ENCODE data around the gene NUDT3. TPM values are rescaled to one million over a fixed set of nuclear protein-coding genes. Genes with fewer than 3 reads are reported as not detected.
A peak's percentile ranks its signal among the peaks of the same experiment; 100 is the strongest.

Gene NUDT3
- total and polyA plus RNA-seq, 2 experiments from 2014 or later = 12.1 to 31.1 TPM

DNA sequence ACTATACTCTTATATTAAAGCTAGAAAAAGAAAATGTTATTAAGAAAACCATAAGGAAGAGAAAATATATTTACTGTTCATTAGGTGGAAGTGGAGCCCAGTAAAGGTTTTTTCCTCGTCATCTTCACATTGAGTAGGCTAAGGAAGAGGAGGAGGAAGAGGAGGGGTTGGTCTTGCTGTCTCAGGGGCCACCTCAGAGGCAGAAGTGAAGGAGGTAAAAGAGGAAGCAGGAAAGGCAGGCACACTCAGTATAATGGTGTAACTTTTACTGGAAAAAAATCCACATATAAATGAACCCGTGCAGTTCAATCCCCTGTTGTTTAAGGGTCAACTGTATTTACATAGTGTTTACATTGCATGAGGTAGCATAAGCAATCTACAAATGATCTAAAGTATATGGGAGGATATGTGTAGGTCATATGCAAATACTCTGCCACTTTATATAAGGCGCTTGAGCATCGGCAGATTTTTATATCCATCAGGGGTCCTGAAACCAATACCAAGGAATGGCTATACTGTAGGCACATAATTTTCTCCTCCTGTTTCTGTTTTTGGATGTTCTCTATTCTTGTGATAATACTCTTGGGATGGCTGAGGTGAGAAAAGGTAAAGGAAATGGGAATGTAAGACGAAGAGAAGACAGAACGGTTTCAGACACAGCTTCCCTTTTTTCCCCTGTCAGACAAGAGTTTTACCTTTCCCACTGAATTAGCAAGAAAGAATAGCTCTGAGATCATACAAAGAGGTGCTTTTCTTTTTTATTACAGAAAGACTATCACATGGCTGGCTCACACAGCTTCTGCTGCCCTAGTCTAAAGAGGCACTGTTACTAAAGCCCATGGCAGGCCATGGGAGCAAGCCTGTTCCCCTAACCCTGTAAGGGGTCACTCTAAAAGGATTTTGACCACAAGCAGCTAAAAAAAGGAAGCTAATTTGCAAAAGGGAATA lies 59.9 kb downstream of the NUDT3 start:
- Histone ChIP-seq H3K4me3 (no peak overlapping the region), H3K79me2 (replicated peaks; ENCODE audit: insufficient read depth) (peaks cover 7% of the 10 kb centered on the region; the same call in 1 of the 2 replicates), H3K27me3 (ENCODE audit: insufficient read depth) (no peaks in the 10 kb centered on the region), H3K9me2 (ENCODE audit: insufficient read depth) (no peaks in the 10 kb centered on the region), H3F3A (replicated peaks; ENCODE audit: low read depth) (no peaks in the 10 kb centered on the region), H4K20me1 (replicated peaks; ENCODE audit: insufficient read depth) (peaks cover 7% of the 10 kb centered on the region), H2AFZ (no peak overlapping the region), H3K27ac (ENCODE audit: low read depth) (no peak overlapping the region; the same call in none of the 2 replicates), H3K4me2 (no peak overlapping the region), H3K36me3 (ENCODE audit: insufficient read depth) (no peaks in the 10 kb centered on the region), H3K4me1 (ENCODE audit: insufficient read depth) (peaks cover 1% of the 10 kb centered on the region; the same call in 1 of the 2 replicates)
- Mint-ChIP-seq H3K27me3 (ENCODE audit: insufficient read depth, low read depth, poor library complexity) (peaks cover 1% of the 10 kb centered on the region), H3K27ac (peak overlapping the region; percentile 24; the same call in 1 of the 2 replicates), H3K36me3 (ENCODE audit: low read depth) (peaks cover 16% of the 10 kb centered on the region), H3K9me3 (no peaks in the 10 kb centered on the region), H3K4me1 (peaks cover 14% of the 10 kb centered on the region), H3K4me3 (no peak overlapping the region)
- ATAC-seq (no peak), DNase-seq (ENCODE audit: low spot score) (no peak)
- TF ChIP-seq POLR2AphosphoS5 (IDR thresholded peaks at IDR 0.05; ENCODE audit: low read depth) = no peak
- no peak for TF ChIP-seq ZNF331 (CRISPR knock-in tag; IDR thresholded peaks at IDR 0.05; ENCODE audit: low read depth)
- TF ChIP-seq CREB1 (CRISPR knock-in tag; IDR thresholded peaks at IDR 0.05; ENCODE audit: low read depth) = no peak
- TF ChIP-seq JUNB (IDR thresholded peaks at IDR 0.05; ENCODE audit: unreplicated experiment) = no peak
- TF ChIP-seq, protein P1, sequence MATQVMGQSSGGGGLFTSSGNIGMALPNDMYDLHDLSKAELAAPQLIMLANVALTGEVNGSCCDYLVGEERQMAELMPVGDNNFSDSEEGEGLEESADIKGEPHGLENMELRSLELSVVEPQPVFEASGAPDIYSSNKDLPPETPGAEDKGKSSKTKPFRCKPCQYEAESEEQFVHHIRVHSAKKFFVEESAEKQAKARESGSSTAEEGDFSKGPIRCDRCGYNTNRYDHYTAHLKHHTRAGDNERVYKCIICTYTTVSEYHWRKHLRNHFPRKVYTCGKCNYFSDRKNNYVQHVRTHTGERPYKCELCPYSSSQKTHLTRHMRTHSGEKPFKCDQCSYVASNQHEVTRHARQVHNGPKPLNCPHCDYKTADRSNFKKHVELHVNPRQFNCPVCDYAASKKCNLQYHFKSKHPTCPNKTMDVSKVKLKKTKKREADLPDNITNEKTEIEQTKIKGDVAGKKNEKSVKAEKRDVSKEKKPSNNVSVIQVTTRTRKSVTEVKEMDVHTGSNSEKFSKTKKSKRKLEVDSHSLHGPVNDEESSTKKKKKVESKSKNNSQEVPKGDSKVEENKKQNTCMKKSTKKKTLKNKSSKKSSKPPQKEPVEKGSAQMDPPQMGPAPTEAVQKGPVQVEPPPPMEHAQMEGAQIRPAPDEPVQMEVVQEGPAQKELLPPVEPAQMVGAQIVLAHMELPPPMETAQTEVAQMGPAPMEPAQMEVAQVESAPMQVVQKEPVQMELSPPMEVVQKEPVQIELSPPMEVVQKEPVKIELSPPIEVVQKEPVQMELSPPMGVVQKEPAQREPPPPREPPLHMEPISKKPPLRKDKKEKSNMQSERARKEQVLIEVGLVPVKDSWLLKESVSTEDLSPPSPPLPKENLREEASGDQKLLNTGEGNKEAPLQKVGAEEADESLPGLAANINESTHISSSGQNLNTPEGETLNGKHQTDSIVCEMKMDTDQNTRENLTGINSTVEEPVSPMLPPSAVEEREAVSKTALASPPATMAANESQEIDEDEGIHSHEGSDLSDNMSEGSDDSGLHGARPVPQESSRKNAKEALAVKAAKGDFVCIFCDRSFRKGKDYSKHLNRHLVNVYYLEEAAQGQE (IDR thresholded peaks at IDR 0.05; ENCODE audit: unreplicated experiment) = no peak
- no peak for TF ChIP-seq EZH2 (IDR thresholded peaks at IDR 0.05; ENCODE audit: low read depth, unreplicated experiment)
- TF ChIP-seq, protein P2, sequence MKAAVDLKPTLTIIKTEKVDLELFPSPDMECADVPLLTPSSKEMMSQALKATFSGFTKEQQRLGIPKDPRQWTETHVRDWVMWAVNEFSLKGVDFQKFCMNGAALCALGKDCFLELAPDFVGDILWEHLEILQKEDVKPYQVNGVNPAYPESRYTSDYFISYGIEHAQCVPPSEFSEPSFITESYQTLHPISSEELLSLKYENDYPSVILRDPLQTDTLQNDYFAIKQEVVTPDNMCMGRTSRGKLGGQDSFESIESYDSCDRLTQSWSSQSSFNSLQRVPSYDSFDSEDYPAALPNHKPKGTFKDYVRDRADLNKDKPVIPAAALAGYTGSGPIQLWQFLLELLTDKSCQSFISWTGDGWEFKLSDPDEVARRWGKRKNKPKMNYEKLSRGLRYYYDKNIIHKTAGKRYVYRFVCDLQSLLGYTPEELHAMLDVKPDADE (IDR thresholded peaks at IDR 0.05) = no peak
- no peak for TF ChIP-seq NANOG (IDR thresholded peaks at IDR 0.05; ENCODE audit: borderline replicate concordance)
- TF ChIP-seq ZNF114 (CRISPR knock-in tag; IDR thresholded peaks at IDR 0.05) = no peak
- no peak for TF ChIP-seq EZH2phosphoT487 (IDR thresholded peaks at IDR 0.05; ENCODE audit: unreplicated experiment)
- no peak for TF ChIP-seq STAT1 (IDR thresholded peaks at IDR 0.05; ENCODE audit: unreplicated experiment)
- TF ChIP-seq, protein P3, sequence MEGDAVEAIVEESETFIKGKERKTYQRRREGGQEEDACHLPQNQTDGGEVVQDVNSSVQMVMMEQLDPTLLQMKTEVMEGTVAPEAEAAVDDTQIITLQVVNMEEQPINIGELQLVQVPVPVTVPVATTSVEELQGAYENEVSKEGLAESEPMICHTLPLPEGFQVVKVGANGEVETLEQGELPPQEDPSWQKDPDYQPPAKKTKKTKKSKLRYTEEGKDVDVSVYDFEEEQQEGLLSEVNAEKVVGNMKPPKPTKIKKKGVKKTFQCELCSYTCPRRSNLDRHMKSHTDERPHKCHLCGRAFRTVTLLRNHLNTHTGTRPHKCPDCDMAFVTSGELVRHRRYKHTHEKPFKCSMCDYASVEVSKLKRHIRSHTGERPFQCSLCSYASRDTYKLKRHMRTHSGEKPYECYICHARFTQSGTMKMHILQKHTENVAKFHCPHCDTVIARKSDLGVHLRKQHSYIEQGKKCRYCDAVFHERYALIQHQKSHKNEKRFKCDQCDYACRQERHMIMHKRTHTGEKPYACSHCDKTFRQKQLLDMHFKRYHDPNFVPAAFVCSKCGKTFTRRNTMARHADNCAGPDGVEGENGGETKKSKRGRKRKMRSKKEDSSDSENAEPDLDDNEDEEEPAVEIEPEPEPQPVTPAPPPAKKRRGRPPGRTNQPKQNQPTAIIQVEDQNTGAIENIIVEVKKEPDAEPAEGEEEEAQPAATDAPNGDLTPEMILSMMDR (conservative IDR thresholded peaks at IDR 0.05; ENCODE audit: low read depth in 2 of 2) = no peak
- TF ChIP-seq, protein P4, sequence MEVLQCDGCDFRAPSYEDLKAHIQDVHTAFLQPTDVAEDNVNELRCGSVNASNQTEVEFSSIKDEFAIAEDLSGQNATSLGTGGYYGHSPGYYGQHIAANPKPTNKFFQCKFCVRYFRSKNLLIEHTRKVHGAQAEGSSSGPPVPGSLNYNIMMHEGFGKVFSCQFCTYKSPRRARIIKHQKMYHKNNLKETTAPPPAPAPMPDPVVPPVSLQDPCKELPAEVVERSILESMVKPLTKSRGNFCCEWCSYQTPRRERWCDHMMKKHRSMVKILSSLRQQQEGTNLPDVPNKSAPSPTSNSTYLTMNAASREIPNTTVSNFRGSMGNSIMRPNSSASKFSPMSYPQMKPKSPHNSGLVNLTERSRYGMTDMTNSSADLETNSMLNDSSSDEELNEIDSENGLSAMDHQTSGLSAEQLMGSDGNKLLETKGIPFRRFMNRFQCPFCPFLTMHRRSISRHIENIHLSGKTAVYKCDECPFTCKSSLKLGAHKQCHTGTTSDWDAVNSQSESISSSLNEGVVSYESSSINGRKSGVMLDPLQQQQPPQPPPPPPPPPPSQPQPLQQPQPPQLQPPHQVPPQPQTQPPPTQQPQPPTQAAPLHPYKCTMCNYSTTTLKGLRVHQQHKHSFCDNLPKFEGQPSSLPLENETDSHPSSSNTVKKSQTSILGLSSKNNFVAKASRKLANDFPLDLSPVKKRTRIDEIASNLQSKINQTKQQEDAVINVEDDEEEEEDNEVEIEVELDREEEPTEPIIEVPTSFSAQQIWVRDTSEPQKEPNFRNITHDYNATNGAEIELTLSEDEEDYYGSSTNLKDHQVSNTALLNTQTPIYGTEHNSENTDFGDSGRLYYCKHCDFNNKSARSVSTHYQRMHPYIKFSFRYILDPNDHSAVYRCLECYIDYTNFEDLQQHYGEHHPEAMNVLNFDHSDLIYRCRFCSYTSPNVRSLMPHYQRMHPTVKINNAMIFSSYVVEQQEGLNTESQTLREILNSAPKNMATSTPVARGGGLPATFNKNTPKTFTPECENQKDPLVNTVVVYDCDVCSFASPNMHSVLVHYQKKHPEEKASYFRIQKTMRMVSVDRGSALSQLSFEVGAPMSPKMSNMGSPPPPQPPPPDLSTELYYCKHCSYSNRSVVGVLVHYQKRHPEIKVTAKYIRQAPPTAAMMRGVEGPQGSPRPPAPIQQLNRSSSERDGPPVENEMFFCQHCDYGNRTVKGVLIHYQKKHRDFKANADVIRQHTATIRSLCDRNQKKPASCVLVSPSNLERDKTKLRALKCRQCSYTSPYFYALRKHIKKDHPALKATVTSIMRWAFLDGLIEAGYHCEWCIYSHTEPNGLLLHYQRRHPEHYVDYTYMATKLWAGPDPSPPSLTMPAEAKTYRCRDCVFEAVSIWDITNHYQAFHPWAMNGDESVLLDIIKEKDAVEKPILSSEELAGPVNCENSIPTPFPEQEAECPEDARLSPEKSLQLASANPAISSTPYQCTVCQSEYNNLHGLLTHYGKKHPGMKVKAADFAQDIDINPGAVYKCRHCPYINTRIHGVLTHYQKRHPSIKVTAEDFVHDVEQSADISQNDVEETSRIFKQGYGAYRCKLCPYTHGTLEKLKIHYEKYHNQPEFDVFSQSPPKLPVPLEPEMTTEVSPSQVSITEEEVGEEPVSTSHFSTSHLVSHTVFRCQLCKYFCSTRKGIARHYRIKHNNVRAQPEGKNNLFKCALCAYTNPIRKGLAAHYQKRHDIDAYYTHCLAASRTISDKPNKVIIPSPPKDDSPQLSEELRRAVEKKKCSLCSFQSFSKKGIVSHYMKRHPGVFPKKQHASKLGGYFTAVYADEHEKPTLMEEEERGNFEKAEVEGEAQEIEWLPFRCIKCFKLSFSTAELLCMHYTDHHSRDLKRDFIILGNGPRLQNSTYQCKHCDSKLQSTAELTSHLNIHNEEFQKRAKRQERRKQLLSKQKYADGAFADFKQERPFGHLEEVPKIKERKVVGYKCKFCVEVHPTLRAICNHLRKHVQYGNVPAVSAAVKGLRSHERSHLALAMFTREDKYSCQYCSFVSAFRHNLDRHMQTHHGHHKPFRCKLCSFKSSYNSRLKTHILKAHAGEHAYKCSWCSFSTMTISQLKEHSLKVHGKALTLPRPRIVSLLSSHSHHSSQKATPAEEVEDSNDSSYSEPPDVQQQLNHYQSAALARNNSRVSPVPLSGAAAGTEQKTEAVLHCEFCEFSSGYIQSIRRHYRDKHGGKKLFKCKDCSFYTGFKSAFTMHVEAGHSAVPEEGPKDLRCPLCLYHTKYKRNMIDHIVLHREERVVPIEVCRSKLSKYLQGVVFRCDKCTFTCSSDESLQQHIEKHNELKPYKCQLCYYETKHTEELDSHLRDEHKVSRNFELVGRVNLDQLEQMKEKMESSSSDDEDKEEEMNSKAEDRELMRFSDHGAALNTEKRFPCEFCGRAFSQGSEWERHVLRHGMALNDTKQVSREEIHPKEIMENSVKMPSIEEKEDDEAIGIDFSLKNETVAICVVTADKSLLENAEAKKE (CRISPR knock-in tag; IDR thresholded peaks at IDR 0.05) = no peak
